Activated CD4-positive, alpha-beta T cell treated with anti-CD3 and anti-CD28 coated beads, Interleukin-2, amount 10 ng/mL, durations not matched to agents 24 days and 14 days (primary cell): Measurements from ENCODE around the gene IQCK. TPM values are rescaled to one million over a fixed set of nuclear protein-coding genes. Genes with fewer than 3 reads are reported as not detected.
A peak's percentile ranks its signal among the peaks of the same experiment; 100 is the strongest.

ENCODE experiments used
- DNase-seq: peaks from one replicate; pipeline ENCODE4 v3.0.0; 2022
- H3K27ac Mint-ChIP-seq: one replicate; pipeline ENCODE4 v1.8.0; 2022; ENCODE audit warnings: mild to moderate bottlenecking, mixed read lengths
- H3K27me3 Mint-ChIP-seq: one replicate; pipeline ENCODE4 v1.8.0; 2022; ENCODE audit warnings: mixed read lengths
- H3K36me3 Mint-ChIP-seq: one replicate; pipeline ENCODE4 v1.8.0; 2022; ENCODE audit warnings: low read depth, mild to moderate bottlenecking, mixed read lengths
- H3K4me1 Mint-ChIP-seq: one replicate; pipeline ENCODE4 v1.8.0; 2021; ENCODE audit warnings: mixed read lengths
- H3K4me3 Mint-ChIP-seq: one replicate; pipeline ENCODE4 v1.8.0; 2022; ENCODE audit warnings: mild to moderate bottlenecking, moderate library complexity, mixed read lengths
- H3K9me3 Mint-ChIP-seq: one replicate; pipeline ENCODE4 v1.8.0; 2021; ENCODE audit warnings: mixed read lengths
- intact Hi-C: fragments of 100-400 bp; cut with micrococcal nuclease; formaldehyde crosslinking; loops from one replicate; pipeline ENCODE4 v1.15.1; 2023
- total RNA-seq: library from RNA; stranded (reverse); gene quantifications from 2 replicates; pipeline ENCODE4 v1.2.3, GENCODE V29; 2022

Gene IQCK
- total RNA-seq, 1 donor from 2014 or later, result 1.0 TPM

- Mint-ChIP-seq H3K27ac (peak overlapping the region; percentile 10), H3K4me3 (peak overlapping the region; percentile 88), H3K36me3 (no peaks in the 10 kb centered on the region), H3K4me1 (peaks cover 24% of the 10 kb centered on the region), H3K9me3 (no peaks in the 10 kb centered on the region), H3K27me3 (peaks cover 38% of the 10 kb centered on the region)
- intact Hi-C loops, result loop anchor here (1.0 to 5.0 kb wide), 5 partner anchors 168 to 499 kb away; partner anchors contain the start of genes IQCK and KNOP1
- DNase-seq, result peak; percentile 94
Measured at GRCh38 chr16:19886073-19886941, 168.2 kb downstream of the IQCK start.

DNA sequence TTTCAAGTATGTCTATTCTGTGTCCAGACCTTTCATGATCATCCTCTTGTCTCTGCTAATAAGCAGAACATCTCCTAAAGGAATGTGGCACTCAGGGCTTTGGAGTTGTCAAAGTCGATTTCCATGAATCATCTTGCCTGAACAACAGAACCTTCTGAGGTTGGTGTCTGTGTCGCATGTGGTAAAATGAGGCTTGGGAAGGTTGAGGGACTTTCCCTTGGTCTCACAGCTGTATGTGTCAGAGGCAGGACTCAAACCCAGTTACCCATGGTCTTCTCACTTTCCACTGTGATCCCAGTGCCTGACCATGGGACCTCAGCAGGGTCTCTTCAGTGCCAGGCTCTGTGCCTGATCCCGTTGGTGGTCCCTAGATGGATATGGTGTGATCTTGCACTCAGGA, 170.8 kb downstream of the IQCK start:
- Mint-ChIP-seq H3K4me1 (peaks cover 24% of the 10 kb centered on the region), H3K4me3 (no peak overlapping the region), H3K36me3 (no peaks in the 10 kb centered on the region), H3K27me3 (peaks cover 20% of the 10 kb centered on the region), H3K9me3 (no peaks in the 10 kb centered on the region), H3K27ac (no peak overlapping the region)
- intact Hi-C loops, result loop anchor here (5.0 kb wide), 2 partner anchors 307 to 502 kb away; no protein-coding TSS in a partner anchor
- DNase-seq, result no peak

DNA sequence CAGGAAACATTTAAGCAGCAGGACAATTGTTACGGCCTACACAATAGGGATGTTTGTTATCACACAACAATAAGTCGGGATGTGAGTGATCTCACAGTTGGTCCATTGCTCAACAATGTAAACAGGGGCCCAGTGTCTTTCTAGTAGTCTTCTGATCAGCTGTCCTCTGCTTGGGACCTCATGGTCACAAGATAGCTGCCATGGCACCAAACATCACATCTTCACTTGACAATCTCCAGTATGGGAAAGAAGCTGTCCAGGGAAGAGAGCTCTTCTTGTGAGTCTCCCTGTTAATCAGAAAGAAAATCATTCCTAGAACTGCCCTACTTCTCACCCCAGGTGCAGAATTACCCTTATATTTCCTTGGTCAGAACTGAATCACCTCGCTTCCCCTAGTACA, 172.8 kb downstream of the IQCK start:
- intact Hi-C loops, result no loop called here
- no peak overlapping the region for H3K27ac Mint-ChIP-seq
- no peak for DNase-seq
- no peak overlapping the region for H3K4me3 Mint-ChIP-seq
- H3K9me3 Mint-ChIP-seq, result no peaks in the 10 kb centered on the region
- peaks cover 11% of the 10 kb centered on the region for H3K4me1 Mint-ChIP-seq
- H3K27me3 Mint-ChIP-seq, result peaks cover 6% of the 10 kb centered on the region
- H3K36me3 Mint-ChIP-seq, result no peaks in the 10 kb centered on the region

DNA sequence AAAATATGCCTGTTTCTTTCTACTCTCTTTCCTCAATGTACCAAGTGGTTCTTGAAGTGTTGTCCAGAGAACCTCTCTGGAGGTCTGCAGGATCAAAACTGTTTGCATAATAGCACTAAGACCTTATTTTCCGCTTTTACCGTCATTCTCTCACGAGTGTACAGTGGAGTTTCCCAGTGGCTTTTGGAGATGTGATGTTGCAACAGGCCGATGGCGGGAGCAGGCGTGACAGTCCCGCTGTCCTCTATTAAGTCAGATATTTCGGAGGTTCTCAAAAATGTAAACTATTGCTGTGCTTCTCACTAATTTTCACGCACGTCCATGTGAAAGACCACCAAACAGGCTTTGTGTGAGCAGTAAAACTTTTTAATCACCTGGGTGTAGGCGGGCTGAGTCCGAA, 174.8 kb downstream of the IQCK start:
- Mint-ChIP-seq H3K27me3 (peaks cover 2% of the 10 kb centered on the region), H3K27ac (no peak overlapping the region), H3K36me3 (no peaks in the 10 kb centered on the region), H3K4me1 (peaks cover 4% of the 10 kb centered on the region), H3K9me3 (no peaks in the 10 kb centered on the region), H3K4me3 (no peak overlapping the region)
- no peak for DNase-seq
- intact Hi-C loops, result no loop called here

GRCh38 chr16:19894586-19894985, 176.5 kb downstream of the IQCK start:
- H3K4me3 Mint-ChIP-seq, result no peak overlapping the region
- H3K4me1 Mint-ChIP-seq, result no peaks in the 10 kb centered on the region
- no peak for DNase-seq
- no peaks in the 10 kb centered on the region for H3K9me3 Mint-ChIP-seq
- peaks cover 5% of the 10 kb centered on the region for H3K27me3 Mint-ChIP-seq
- H3K36me3 Mint-ChIP-seq, result no peaks in the 10 kb centered on the region
- intact Hi-C loops, result no loop called here
- H3K27ac Mint-ChIP-seq, result no peak overlapping the region

DNA sequence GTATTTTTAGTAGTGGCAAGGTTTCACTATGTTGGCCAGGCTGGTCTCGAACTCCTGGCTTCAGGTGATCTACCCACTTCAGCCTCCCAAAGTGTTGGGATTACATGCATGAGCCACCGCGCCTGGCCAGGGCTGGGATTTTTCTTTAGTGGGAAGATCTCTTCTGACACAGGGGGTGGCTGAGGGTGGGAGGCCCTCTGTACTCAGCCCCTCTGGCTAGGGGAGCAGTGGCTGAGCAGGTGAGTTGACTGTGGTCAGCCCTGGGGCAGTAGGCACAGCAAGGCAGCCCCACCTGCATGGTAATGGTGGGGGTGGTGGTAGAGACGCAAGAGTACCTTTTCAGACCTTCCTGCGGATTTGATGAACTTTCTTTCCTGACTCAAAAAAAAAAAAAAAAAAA, 178.9 kb downstream of the IQCK start:
- Mint-ChIP-seq H3K27me3 (peaks cover 5% of the 10 kb centered on the region), H3K4me1 (no peaks in the 10 kb centered on the region), H3K4me3 (no peak overlapping the region), H3K9me3 (no peaks in the 10 kb centered on the region), H3K27ac (no peak overlapping the region), H3K36me3 (no peaks in the 10 kb centered on the region)
- intact Hi-C loops, result no loop called here
- DNase-seq, result no peak

- Mint-ChIP-seq H3K4me1 (no peaks in the 10 kb centered on the region), H3K36me3 (no peaks in the 10 kb centered on the region), H3K4me3 (no peak overlapping the region), H3K27me3 (peaks cover 5% of the 10 kb centered on the region), H3K27ac (no peak overlapping the region), H3K9me3 (no peaks in the 10 kb centered on the region)
- DNase-seq, result no peak
- intact Hi-C loops, result loop anchor here (2.0 kb wide), 1 partner anchor 485 kb away; no protein-coding TSS in a partner anchor
Measured at GRCh38 chr16:19898166-19898565, 180.1 kb downstream of the IQCK start.

DNA sequence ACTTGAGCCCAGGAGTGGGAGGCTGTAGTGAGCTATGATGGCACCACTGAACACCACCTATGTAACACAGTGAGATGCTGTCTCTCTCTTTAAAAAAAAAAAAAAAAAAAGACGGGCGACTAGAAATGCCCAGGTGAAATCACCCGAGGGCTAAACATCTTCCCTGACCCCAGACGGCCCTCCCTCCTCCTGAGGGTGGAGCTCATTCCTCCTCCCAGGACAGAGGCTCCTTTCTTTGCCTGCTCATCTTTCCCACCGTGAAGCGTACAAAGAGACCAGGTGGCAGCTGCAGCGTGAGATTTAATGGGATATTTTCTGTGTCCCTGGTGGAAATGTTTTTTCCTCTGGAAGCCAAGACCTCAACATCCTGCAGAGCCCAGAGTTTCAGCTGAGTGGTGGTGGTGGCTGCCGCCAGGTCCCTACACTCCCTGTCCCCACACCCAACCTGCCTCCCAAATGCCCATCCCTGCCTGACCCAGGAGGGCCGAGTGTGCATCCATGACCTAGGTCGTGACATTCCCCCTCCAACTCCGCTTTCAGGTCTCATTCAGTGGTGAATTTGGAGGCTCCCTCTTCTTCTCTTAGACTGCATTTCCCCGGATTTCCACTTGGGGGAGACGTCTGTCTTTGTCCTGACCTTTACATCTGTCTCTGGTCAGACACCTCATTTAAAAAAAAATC, 181.0 kb downstream of the IQCK start:
- intact Hi-C loops, result loop anchor here (2.0 kb wide), 1 partner anchor 484 kb away; no protein-coding TSS in a partner anchor
- Mint-ChIP-seq H3K36me3 (no peaks in the 10 kb centered on the region), H3K4me3 (no peak overlapping the region), H3K27me3 (peaks cover 4% of the 10 kb centered on the region), H3K9me3 (no peaks in the 10 kb centered on the region), H3K4me1 (no peaks in the 10 kb centered on the region), H3K27ac (no peak overlapping the region)
- peak; percentile 83 for DNase-seq

GRCh38 chr16:19899605-19899955, 181.5 kb downstream of the IQCK start:
- no peaks in the 10 kb centered on the region for H3K36me3 Mint-ChIP-seq
- H3K4me3 Mint-ChIP-seq, result no peak overlapping the region
- H3K27ac Mint-ChIP-seq, result no peak overlapping the region
- H3K4me1 Mint-ChIP-seq, result no peaks in the 10 kb centered on the region
- intact Hi-C loops, result loop anchor here (2.0 kb wide), 1 partner anchor 483 kb away; no protein-coding TSS in a partner anchor
- H3K9me3 Mint-ChIP-seq, result no peaks in the 10 kb centered on the region
- DNase-seq, result no peak
- peaks cover 3% of the 10 kb centered on the region for H3K27me3 Mint-ChIP-seq

- no peak overlapping the region for H3K4me3 Mint-ChIP-seq
- no peaks in the 10 kb centered on the region for H3K9me3 Mint-ChIP-seq
- no peaks in the 10 kb centered on the region for H3K4me1 Mint-ChIP-seq
- no peaks in the 10 kb centered on the region for H3K36me3 Mint-ChIP-seq
- no peak for DNase-seq
- intact Hi-C loops, result no loop called here
- no peak overlapping the region for H3K27ac Mint-ChIP-seq
- H3K27me3 Mint-ChIP-seq, result peaks cover 5% of the 10 kb centered on the region
Measured at GRCh38 chr16:19901164-19901563, 183.1 kb downstream of the IQCK start.

DNA sequence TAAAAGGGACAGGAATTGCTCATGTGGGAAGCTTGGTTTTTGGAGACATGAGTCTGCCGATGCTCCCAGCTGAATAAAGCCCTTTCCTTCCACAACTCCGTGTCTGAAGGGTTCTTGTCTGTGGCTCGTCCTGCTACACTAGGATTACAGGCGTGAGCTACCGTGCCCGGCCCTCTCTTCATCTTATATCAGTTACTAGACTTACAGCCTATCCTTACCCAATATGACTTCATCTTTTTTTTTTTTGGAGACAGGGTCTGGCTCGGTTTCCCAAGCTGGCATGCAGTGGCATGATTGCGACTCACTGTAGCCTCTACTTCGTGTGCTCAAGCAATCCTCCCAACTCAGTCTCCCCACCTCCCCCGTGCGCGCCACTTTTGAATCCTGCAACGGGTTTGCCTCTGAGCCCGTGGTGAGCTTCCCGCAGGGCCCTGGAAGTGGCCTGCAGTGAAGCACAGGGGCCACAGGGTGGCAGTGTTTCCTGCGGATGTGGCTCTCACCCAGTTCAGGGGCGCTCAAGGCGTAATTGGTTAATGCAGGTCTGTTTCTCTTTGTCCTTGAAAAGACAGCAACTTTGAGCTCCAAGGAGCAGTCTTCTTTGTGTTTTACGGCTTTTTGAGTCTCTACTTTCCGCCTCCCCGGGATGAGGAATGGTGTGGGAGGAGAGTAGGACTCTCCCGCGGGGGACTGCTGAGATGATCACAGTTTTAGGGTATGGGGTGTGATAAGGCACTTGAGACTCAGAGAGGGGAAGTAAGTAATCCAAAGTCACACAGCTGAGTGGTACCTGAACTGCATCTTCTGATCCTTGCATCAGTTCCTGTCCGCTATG, 189.3 kb downstream of the IQCK start:
- intact Hi-C loops, result loop anchor here (1.0 to 5.0 kb wide), 3 partner anchors 393 to 800 kb away; no protein-coding TSS in a partner anchor
- Mint-ChIP-seq H3K27me3 (peaks cover 8% of the 10 kb centered on the region), H3K9me3 (no peaks in the 10 kb centered on the region), H3K27ac (no peak overlapping the region), H3K36me3 (no peaks in the 10 kb centered on the region), H3K4me3 (peak overlapping the region; percentile 24), H3K4me1 (peaks cover 8% of the 10 kb centered on the region)
- peak; percentile 92 for DNase-seq
